GM23338 (cell line): ENCODE measurements around the gene MCM9. TPM values are rescaled to one million over a fixed set of nuclear protein-coding genes. Genes with fewer than 3 reads are reported as not detected.

Experiments
- ATAC-seq: fragments of 200-7000 bp; cut with Tn5 transposase; 3 replicates; pipeline ENCODE4 v1.9.1; 2020
- DNase-seq: peaks from one replicate; pipeline ENCODE4 v3.0.0-alpha.2; 2015; ENCODE audit warnings: low spot score
- H2AFZ ChIP-seq: fragments of 200-600 bp; sonication (generic); 2 replicates; pipeline ENCODE4 v1.8.0; 2016; ENCODE audit warnings: antibody characterized with exemption, mild to moderate bottlenecking, moderate library complexity
- H3F3A ChIP-seq: fragments of 200-600 bp; sonication (generic); replicated peaks from 2 replicates; pipeline ENCODE4 v1.8.0; 2017; ENCODE audit warnings: antibody characterized with exemption, mixed run types, low read depth
- H3K27ac ChIP-seq: fragments of 200-600 bp; sonication (generic); 2 replicates; pipeline ENCODE4 v1.6.1; 2016; ENCODE audit warnings: low read depth
- H3K27me3 ChIP-seq: fragments of 200-600 bp; sonication (generic); 2 replicates; pipeline ENCODE4 v1.8.0; 2016; ENCODE audit warnings: mild to moderate bottlenecking, mixed run types, moderate library complexity; ENCODE audit not compliant: insufficient read depth
- H3K36me3 ChIP-seq: fragments of 200-600 bp; sonication (generic); 2 replicates; pipeline ENCODE4 v1.8.0; 2016; ENCODE audit warnings: mild to moderate bottlenecking; ENCODE audit not compliant: insufficient read depth
- H3K4me1 ChIP-seq: fragments of 200-600 bp; sonication (generic); 2 replicates; pipeline ENCODE4 v1.8.0; 2016; ENCODE audit warnings: mild to moderate bottlenecking, moderate library complexity; ENCODE audit not compliant: insufficient read depth
- H3K4me2 ChIP-seq: fragments of 200-600 bp; sonication (generic); 2 replicates; pipeline ENCODE4 v1.7.1; 2017; ENCODE audit warnings: mixed run types
- H3K4me3 ChIP-seq: fragments of 200-600 bp; sonication (generic); 2 replicates; pipeline ENCODE4 v1.6.1; 2016; ENCODE audit warnings: mixed run types
- H3K79me2 ChIP-seq: fragments of 200-600 bp; sonication (generic); replicated peaks from 2 replicates; pipeline ENCODE4 v1.8.0; 2017; ENCODE audit warnings: mild to moderate bottlenecking; ENCODE audit not compliant: insufficient read depth
- H3K9me2 ChIP-seq: fragments of 200-600 bp; sonication (generic); 2 replicates; pipeline ENCODE4 v1.8.0; 2017; ENCODE audit not compliant: insufficient read depth
- H4K20me1 ChIP-seq: fragments of 200-600 bp; sonication (generic); replicated peaks from 2 replicates; pipeline ENCODE4 v1.8.0; 2017; ENCODE audit warnings: mild to moderate bottlenecking; ENCODE audit not compliant: insufficient read depth
- H3K27ac Mint-ChIP-seq: 2 replicates; pipeline ENCODE4 v1.8.0; 2020; ENCODE audit warnings: inconsistent platforms, mild to moderate bottlenecking, moderate library complexity, mixed read lengths
- H3K27me3 Mint-ChIP-seq: 3 replicates; pipeline ENCODE4 v1.8.0; 2022; ENCODE audit warnings: low read depth, mild to moderate bottlenecking, moderate library complexity, mixed read lengths, inconsistent platforms; ENCODE audit not compliant: insufficient read depth, poor library complexity
- H3K36me3 Mint-ChIP-seq: 3 replicates; pipeline ENCODE4 v1.8.0; 2021; ENCODE audit warnings: low read depth, mild to moderate bottlenecking, inconsistent platforms, moderate library complexity, mixed read lengths
- H3K4me1 Mint-ChIP-seq: 3 replicates; pipeline ENCODE4 v1.8.0; 2020; ENCODE audit warnings: mild to moderate bottlenecking, inconsistent platforms, mixed read lengths
- H3K4me3 Mint-ChIP-seq: 3 replicates; pipeline ENCODE4 v1.8.0; 2021; ENCODE audit warnings: moderate library complexity, mild to moderate bottlenecking, inconsistent platforms, mixed read lengths
- H3K9me3 Mint-ChIP-seq: 3 replicates; pipeline ENCODE4 v1.8.0; 2020; ENCODE audit warnings: moderate library complexity, mild to moderate bottlenecking, inconsistent platforms, mixed read lengths
- CREB1 ChIP-seq: fragments of 250-450 bp; sonication (Bioruptor Pico); IDR thresholded peaks from 2 replicates; pipeline ENCODE4 v1.5.0; 2020; ENCODE audit warnings: low read depth, mild to moderate bottlenecking, moderate library complexity
- CTCF ChIP-seq, 2 experiments: fragments of 200-600 bp in 1 of 2; sonication (generic) in 1 of 2; conservative IDR thresholded peaks; 2 replicates each; pipeline versions ENCODE4 v1.5.1 to v1.6.1; 2016 to 2017; ENCODE audit warnings: antibody characterized with exemption in 2 of 2, low read depth in 2 of 2, mild to moderate bottlenecking in 2 of 2, moderate library complexity in 1 of 2
- ETS1 ChIP-seq: IDR thresholded peaks from 2 replicates; pipeline ENCODE4 v1.6.1; 2016; ENCODE audit warnings: antibody characterized with exemption
- EZH2 ChIP-seq: fragments of 200-600 bp; sonication (generic); IDR thresholded peaks from one replicate; pipeline ENCODE4 v1.8.0; 2017; ENCODE audit warnings: antibody characterized with exemption, mild to moderate bottlenecking, low read depth; ENCODE audit not compliant: unreplicated experiment
- JUNB ChIP-seq: IDR thresholded peaks from one replicate; pipeline ENCODE4 v1.6.1; 2016; ENCODE audit warnings: antibody characterized with exemption; ENCODE audit not compliant: unreplicated experiment
- NANOG ChIP-seq: IDR thresholded peaks from 2 replicates; pipeline ENCODE4 v1.6.1; 2016; ENCODE audit warnings: antibody characterized with exemption, borderline replicate concordance
- POLR2AphosphoS5 ChIP-seq: IDR thresholded peaks from 2 replicates; pipeline ENCODE4 v1.6.1; 2016; ENCODE audit warnings: antibody characterized with exemption, low read depth
- ZNF114 ChIP-seq: fragments of 250-450 bp; sonication (Bioruptor Pico); IDR thresholded peaks from 2 replicates; pipeline ENCODE4 v1.5.0; 2020; ENCODE audit warnings: mild to moderate bottlenecking, moderate library complexity
- polyA plus RNA-seq: library from polyadenylated mRNA; unstranded; fragments of >200 nt; fragmentation: Nextera tagmentation; extraction: Ambion mirVana; gene quantifications from 2 replicates; pipeline ENCODE4 v1.2.1, GENCODE V29; 2016
- total RNA-seq: library from RNA; depleted of rRNA; stranded (reverse); fragments of >200 nt; shearing (Covaris generic); gene quantifications from 2 replicates; pipeline ENCODE4 v1.2.3, GENCODE V29; 2014

Gene MCM9
- total and polyA plus RNA-seq, 2 experiments from 2014 or later: 14.9 to 16.6 TPM

- TF ChIP-seq JUNB (no peak), EZH2 (no peak), ETS1 (no peak), NANOG (no peak), POLR2AphosphoS5 (no peak), CREB1 (no peak)
These were observed 3.5 kb downstream of the MCM9 start (continued) for GRCh38 chr6:118931436-118931835.

- Histone ChIP-seq H3K4me3 (no peak overlapping the region), H3K9me2 (no peaks in the 10 kb centered on the region), H2AFZ (no peak overlapping the region), H3K79me2 (peaks cover 29% of the 10 kb centered on the region), H4K20me1 (peaks cover 17% of the 10 kb centered on the region), H3K4me2 (no peak overlapping the region), H3K27me3 (no peaks in the 10 kb centered on the region), H3F3A (0 out of 2 replicates have a peak, but pooled peaks cover 2% of the 10 kb centered on the region), H3K4me1 (peaks cover 4% of the 10 kb centered on the region), H3K36me3 (peaks cover 16% of the 10 kb centered on the region; the same call in 1 of the 2 replicates), H3K27ac (no peak overlapping the region)
- TF ChIP-seq ZNF114 (CRISPR knock-in tag) (no peak), CTCF (conservative IDR thresholded peaks at IDR 0.05; ENCODE audit: low read depth in 2 of 2) (peak in 1 of 2 experiments; percentile 7; a peak in 1 of 4 replicates)
- no peak for DNase-seq
- peaks cover 15% of the 10 kb centered on the region for H3K4me1 Mint-ChIP-seq
- no peak overlapping the region for H3K27ac Mint-ChIP-seq
- no peak overlapping the region for H3K4me3 Mint-ChIP-seq
- H3K27me3 Mint-ChIP-seq: peaks cover 2% of the 10 kb centered on the region
- no peak for ATAC-seq
- peaks cover under 1% of the 10 kb centered on the region; the same call in 1 of the 3 replicates for H3K9me3 Mint-ChIP-seq
- H3K36me3 Mint-ChIP-seq: peaks cover 34% of the 10 kb centered on the region
These were observed 4.3 kb downstream of the MCM9 start for GRCh38 chr6:118930680-118931079.

GRCh38 chr6:118923035-118923434 lies 11.9 kb downstream of the MCM9 start:
- no peaks in the 10 kb centered on the region for H3K27me3 ChIP-seq
- H3K4me2 ChIP-seq: no peak overlapping the region
- peaks cover 45% of the 10 kb centered on the region for H3K36me3 Mint-ChIP-seq
- 0 out of 2 replicates have a peak, but pooled peaks cover 3% of the 10 kb centered on the region for H4K20me1 ChIP-seq
- H2AFZ ChIP-seq: no peak overlapping the region
- H3K27ac Mint-ChIP-seq: no peak overlapping the region
- ATAC-seq (no peak), DNase-seq (no peak)
- no peaks in the 10 kb centered on the region for H3K27me3 Mint-ChIP-seq
- H3K36me3 ChIP-seq: peaks cover 24% of the 10 kb centered on the region; the same call in 1 of the 2 replicates
- H3K4me1 Mint-ChIP-seq: no peaks in the 10 kb centered on the region
- H3K4me3 Mint-ChIP-seq: no peak overlapping the region
- H3K9me3 Mint-ChIP-seq: no peaks in the 10 kb centered on the region
- H3K9me2 ChIP-seq: no peaks in the 10 kb centered on the region
- H3K4me3 ChIP-seq: no peak overlapping the region
- no peak overlapping the region for H3K27ac ChIP-seq
- no peaks in the 10 kb centered on the region; the same call in 1 of the 2 replicates for H3K79me2 ChIP-seq
- TF ChIP-seq CTCF (conservative IDR thresholded peaks at IDR 0.05; ENCODE audit: low read depth in 2 of 2): no peak
- no peak for TF ChIP-seq ETS1
- no peak for TF ChIP-seq ZNF114 (CRISPR knock-in tag)
- H3K4me1 ChIP-seq: no peaks in the 10 kb centered on the region
- H3F3A ChIP-seq: no peaks in the 10 kb centered on the region
